Kidney tubule cell (primary cell): Measurements from ENCODE around the gene PPRC1.

Source experiments
- DNase-seq: peaks from one replicate; pipeline ENCODE4 v3.0.0-alpha.2; 2018; ENCODE audit warnings: low spot score

PPRC1 gene

GRCh38 chr10:102117391-102118159 lies 15.3 kb upstream of the PPRC1 start:
- peak; percentile 81 for DNase-seq

DNA sequence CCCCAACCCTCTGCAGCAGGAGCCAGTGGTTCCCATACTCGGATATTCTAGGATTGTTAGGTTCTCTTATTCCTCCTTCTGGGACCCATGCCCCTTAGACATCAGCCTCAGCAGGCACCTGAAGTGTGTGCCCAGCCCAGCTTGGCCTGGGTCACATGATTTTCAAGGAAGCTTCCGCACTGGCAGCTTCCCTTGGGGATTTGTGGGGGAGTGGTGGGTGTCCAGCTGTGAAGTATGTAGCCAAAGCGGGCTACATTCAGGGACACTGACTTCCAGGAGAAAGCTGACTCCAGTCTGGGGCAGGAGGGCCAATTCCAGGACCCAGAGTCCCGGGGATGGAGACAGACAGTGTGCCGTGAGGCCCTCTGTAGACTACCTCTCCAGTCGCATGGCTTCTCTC lies 14.0 kb upstream of the PPRC1 start:
- DNase-seq, result peak; percentile 65

- peak; percentile 70 for DNase-seq
Observed at GRCh38 chr10:102119417-102120141, 13.3 kb upstream of the PPRC1 start.

GRCh38 chr10:102120142-102120990 lies 12.5 kb upstream of the PPRC1 start, which contains the start of gene LDB1:
TSS of gene LDB1 (minus strand) at chr10:102120368. CDS start at chr10:102120110, 258 bp downstream.
- DNase-seq, result peak; percentile 84

- DNase-seq, result peak; percentile 55
Observed at GRCh38 chr10:102120991-102121738, 11.7 kb upstream of the PPRC1 start.

DNA sequence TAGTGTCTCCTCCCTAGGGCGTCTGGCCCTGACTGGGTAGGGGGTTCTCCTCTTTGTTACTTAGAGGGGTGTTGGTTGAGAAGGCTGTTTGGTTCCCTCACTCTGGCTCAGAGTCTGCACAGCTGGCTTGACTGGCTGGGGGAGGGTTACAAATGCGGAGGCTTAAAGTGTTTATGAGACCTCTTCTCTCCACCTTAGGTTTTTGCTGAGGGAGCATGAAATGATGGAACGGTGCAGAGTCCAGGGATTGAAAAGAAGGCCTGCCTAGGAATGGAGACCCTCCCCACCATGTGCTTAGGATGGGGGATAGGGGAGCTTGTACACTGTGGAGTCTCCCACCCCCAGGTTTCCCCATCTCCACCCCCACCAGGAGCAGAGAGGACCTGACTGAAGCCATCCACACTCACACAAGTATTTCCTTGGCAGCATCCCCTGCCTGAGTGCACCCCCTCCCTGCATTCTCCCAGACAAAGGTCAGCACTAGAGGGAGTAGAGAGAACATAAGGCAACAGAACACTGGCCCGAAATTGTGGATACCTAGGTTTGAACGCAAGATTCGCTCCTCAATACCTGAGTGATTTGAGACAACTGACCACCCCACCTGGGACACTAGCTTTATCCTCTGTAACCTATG lies 11.0 kb upstream of the PPRC1 start:
- DNase-seq, result no peak

GRCh38 chr10:102122450-102122849 lies 10.4 kb upstream of the PPRC1 start:
- no peak for DNase-seq

DNA sequence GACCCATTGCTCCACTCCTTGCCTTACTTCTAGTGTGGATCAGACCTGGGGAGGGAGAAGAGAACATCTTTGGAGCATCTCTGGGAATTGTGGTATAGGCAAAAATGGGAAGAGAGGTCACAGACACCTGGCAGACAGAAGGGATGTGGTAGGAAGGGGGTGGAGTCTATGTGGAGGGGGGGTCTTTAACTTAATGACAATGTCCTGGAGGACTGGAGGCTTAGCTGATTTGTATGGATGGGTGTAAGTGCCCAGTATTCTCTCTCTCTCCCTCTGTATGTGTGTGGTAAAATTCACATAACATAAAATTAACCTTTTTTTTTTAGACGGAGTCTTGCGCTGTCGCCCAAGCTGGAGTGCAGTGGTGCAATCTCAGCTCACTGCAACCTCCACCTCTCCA lies 9.6 kb upstream of the PPRC1 start:
- no peak for DNase-seq

DNA sequence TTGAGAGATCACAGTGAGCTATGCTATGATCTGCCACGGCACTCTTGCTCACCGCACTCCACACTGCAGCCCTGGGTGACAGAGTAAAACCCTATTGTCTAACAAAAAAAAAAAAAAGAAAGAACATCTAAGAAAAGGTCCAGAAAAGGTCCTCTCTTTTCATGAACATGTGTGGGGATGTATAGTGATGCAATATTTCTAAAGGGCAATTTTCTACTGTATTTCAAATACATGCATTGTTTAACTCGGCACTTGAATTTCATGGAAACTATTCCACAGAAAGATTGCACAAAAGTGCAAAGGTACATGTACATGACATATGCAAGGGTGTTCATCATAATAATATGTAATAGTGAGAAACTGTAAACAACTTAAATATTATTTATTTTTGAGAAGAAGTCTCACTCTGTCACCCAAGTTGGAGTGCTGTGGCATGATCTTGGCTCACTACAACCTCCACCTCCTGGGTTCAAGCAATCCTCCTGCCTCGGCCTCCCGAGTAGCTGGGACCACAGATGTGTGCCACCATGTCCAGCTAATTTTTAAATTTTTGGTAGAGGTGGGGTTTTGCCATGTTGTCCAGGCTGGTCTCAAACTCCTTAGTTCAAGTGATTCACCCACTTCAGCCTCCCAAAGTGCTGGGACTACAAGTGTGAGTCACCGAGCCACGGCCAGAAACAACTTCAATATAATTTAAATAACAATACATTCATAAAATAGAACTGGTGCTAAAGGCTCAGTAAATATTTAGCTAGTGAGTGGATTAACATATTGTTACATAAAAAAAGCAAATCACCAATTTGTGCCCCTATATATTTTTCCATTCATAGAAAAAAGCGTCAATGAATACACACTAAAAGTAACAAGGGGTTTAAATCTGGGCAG lies 1.3 kb upstream of the PPRC1 start:
- DNase-seq, result peak; percentile 56

GRCh38 chr10:102132193-102132562 lies 662 bp upstream of the PPRC1 start:
- no peak for DNase-seq

- DNase-seq, result peak; percentile 83
Observed at GRCh38 chr10:102133373-102134195, 744 bp downstream of the PPRC1 start.

DNA sequence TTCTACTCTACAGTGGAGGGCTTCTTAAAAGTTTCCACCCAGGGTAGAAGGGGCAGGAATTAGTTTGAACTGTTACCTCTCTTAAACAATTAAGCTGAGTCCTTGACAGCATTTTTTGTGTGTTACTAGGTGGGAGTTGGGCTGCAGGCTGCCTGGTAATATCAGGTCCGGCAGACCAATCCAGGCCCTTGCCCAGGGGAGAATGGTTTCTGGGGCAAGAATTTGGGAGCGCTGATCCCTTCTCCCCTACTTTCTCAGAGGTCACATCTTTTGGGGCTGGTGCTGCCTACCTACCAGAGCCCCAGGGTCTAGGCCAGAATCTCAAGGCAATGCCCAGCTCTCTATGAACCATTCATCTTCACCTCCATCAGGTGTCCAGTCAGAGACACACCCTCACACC lies 1.6 kb downstream of the PPRC1 start:
- DNase-seq, result no peak

GRCh38 chr10:102135956-102136526 lies 3.2 kb downstream of the PPRC1 start:
- no peak for DNase-seq

GRCh38 chr10:102139281-102140110 lies 6.7 kb downstream of the PPRC1 start:
- no peak for DNase-seq

DNA sequence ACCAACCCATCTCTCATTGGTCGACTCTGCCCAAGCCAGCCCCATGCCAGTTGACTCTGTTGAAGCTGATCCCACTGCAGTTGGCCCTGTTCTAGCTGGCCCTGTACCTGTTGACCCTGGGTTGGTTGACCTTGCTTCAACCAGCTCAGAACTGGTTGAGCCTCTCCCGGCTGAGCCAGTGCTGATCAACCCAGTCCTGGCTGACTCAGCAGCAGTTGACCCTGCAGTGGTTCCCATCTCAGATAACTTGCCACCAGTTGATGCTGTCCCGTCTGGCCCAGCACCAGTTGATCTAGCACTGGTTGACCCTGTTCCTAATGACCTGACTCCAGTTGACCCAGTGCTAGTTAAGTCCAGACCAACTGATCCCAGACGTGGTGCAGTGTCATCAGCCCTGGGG lies 7.4 kb downstream of the PPRC1 start:
- DNase-seq, result no peak

GRCh38 chr10:102140913-102141540 lies 8.2 kb downstream of the PPRC1 start:
- no peak for DNase-seq

- no peak for DNase-seq
Observed at GRCh38 chr10:102141583-102142107, 8.8 kb downstream of the PPRC1 start.
